Stimulated activated naive CD4-positive, alpha-beta T cell (primary cell): Measurements from ENCODE around the gene TP63.

Experiments used
- DNase-seq, 6 experiments: peaks; one replicate each; lab custom pipeline; 2025; lab: John Stamatoyannopoulos, UW

TP63 gene

GRCh38 chr3:189779166-189779565, 148.0 kb downstream of the TP63 start:
- no peak for DNase-seq

DNA sequence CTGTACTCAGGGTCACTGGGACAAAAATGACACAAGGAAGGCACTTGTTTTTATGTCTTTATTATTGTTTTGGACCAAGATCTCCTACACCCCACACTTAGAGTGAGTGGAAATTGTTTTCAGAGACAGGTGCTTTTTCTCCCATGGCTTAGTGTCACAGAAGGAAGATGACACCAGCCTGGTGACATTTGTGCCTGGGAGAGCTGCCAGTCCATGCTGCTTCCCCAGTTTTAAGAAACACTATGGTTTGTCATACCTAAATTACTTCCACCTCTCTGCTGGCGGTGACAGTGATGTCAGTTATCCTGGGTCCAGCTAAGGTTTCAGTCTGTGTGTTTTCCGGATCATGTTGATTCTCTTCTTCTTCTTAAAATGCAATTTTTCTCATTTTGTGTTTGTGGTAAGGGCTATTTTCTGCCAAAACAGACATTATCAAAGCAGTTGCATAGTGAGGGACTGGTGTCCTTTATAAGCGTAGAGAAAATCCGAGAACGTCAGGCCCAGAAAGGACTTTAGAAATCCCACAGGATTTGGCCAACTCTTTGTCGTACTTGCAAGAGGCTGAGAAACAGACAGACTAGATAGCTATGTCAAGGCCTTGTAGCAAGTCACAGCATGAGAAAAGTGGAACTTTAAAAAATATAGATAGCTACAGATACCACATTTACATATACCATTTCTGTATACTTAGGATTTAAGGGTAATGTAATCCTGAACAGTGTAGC, 149.5 kb downstream of the TP63 start:
- DNase-seq: no peak

DNA sequence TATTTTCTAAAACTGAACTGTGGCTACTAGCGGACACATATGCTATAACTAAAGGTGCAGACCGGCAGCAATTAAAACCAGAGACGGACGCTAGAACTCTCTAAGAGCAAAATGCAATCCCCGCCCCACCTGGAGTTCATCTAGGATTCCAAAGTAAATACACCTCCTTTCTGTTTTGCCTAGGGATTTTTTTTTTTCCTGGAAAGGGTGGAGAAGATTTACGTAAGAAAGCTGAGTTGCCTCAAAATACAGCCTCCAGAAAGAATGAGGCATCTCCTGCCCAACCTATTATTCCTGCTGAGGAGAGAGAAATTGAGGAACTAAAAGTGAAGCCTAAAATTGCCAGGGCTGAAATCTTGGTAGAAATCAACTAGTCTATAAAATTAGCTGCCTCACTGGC, 150.2 kb downstream of the TP63 start:
- no peak for DNase-seq

DNA sequence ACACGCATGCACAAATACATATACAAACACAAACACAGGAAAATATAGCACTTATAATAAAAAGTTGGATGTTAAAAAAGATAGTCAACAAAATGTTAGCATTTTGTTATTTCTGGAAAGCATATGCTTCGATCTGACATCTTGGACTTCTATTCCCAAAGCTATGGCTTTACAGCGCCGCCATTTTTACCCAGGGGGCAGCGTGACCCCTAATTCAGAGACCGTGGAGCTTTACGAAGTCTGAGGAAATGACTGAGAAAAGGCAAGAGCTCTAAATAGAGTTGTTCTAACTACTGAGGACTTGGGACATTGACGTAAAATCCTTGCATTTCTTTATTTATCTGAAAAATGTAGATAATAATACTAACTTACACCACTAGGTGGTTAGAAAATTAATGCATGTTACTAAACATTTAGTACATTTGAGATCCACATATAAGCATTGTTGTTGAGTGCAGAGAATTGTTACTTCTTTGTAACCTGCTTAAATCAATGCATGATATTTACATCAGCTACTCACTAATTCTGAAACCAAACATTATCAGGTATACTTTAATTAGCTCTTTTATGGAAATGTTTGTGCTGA, 155.4 kb downstream of the TP63 start:
- no peak for DNase-seq

DNA sequence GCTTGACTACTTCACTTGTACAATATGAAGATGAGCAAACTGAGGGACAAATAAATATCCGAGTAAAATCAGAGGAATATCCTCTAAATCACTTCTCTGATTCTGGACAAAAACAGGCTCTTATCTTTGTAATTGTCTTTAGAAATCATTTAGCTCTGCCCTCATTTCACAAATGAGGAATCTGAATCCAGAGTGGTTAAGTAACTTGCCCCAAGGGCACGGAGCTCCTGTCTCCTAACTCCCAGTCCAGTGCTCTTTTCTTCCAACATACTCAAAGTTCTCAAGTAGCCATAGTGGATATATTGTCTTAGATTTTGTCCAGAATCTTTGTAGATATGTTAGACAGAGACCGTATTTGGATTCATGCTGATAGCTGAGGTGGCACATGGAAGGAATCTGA, 156.0 kb downstream of the TP63 start:
- DNase-seq: no peak

DNA sequence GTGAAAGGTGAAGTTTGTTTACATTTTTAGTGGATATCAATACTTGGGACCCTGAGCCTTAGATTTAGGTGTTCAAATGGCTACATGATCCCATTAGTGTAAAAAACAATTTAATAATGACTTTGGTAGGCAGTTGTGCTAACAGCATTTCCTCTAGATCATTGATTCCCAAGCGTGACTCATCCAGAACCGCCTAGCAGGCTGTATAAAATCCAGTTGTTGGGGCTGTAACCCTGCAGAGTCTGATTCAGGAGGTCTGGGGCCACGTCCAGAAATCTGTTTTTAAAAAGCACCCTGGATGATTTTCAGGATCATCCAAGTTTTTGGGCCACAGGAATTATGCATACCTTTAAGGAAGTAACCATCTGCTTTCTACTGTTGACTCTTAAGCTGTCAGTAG, 156.4 kb downstream of the TP63 start:
- DNase-seq: no peak

GRCh38 chr3:189789432-189789831, 158.2 kb downstream of the TP63 start:
- DNase-seq: no peak

- peak in 1 of 6 experiments; percentile 5 for DNase-seq
Observed at GRCh38 chr3:189790658-189791057, 159.5 kb downstream of the TP63 start.

- DNase-seq: no peak
Observed at GRCh38 chr3:189792046-189792929, 161.1 kb downstream of the TP63 start.

- no peak for DNase-seq
Observed at GRCh38 chr3:189794518-189794917, 163.3 kb downstream of the TP63 start.

- DNase-seq: no peak
Observed at GRCh38 chr3:189797103-189797750, 166.0 kb downstream of the TP63 start.

- DNase-seq: no peak
Observed at GRCh38 chr3:189799366-189799765, 168.2 kb downstream of the TP63 start.

GRCh38 chr3:189800436-189800835, 169.2 kb downstream of the TP63 start:
- DNase-seq: no peak

DNA sequence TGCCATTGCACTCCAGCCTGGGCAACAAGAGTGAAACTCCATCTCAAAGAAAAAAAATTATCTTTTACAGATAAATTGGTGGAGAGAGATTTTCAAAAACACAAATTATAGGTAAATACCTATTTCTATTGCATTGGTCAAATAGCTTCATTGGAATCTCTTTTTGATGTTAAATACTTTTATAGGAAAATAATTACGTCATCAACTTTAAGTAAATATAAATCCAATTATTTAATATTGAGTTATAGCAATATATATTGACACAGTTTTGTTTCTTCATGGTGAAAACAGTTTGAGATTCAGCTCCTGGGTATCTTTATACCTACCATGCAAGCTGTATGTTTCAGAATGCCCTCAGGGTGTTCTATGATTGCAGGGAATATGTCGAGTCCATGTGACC, 172.1 kb downstream of the TP63 start:
- DNase-seq: no peak

GRCh38 chr3:189805375-189806067, 174.3 kb downstream of the TP63 start:
- no peak for DNase-seq

DNA sequence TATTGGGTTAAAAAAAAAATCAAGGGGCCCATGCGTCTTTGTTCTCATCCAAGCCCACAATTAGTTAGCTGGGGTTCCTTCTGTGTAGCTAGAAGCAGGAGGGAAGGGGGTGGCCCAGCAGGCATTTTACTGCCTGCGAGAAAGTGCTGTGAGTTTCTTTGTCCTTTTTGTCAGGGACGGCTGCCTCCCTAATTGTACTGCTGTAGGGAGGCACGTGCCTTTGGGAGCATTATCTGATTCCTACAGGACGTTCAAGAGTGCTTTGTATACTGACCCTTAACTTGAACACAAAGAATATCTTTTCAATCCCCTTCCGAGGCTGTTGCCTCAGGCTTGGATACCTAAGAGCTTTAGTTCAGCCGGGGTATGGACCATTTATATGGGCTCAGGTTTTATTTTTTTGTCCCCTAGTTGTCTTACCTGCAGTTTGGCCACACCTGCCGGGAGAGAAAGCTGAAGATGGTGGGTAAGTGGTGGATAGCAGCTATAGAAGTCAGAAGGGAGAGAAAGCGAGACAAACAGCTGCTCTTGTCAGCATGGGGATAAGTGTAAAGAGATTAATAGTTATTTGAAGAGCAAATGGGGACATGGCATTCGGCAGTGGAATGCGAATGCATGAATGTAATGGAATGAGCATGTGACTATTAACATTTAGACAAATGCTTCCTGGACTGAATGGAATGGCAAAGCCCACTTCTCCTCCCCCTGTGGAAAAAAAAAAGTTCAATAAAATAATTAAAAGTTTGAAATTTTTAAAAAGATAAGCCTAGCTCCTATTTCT, 175.2 kb downstream of the TP63 start:
- DNase-seq: no peak

DNA sequence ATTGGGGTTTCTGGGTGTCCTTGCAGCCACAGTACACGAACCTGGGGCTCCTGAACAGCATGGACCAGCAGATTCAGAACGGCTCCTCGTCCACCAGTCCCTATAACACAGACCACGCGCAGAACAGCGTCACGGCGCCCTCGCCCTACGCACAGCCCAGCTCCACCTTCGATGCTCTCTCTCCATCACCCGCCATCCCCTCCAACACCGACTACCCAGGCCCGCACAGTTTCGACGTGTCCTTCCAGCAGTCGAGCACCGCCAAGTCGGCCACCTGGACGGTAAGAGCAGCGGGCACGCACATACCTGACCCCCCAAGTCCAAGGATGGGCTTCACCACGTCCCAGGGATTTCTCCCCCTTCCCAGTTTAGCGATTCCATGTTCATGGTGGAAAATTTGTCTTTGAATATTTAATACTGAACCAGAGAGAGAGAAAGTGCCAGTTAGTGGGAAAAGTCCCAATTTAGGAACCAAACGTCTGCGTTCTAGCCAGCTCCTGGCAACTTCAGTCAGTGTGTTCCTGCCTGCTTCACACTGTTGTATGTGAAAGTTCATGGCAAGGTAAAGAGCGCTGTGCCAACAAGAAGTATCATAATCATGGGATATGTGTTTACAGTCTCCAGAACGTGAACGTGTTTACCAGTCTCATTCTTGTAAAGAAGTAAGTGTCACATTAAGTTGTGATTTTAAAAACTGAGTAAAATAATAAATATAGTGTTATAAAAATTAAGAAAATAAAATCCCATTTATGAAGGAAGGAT, 177.2 kb downstream of the TP63 start:
- no peak for DNase-seq

DNA sequence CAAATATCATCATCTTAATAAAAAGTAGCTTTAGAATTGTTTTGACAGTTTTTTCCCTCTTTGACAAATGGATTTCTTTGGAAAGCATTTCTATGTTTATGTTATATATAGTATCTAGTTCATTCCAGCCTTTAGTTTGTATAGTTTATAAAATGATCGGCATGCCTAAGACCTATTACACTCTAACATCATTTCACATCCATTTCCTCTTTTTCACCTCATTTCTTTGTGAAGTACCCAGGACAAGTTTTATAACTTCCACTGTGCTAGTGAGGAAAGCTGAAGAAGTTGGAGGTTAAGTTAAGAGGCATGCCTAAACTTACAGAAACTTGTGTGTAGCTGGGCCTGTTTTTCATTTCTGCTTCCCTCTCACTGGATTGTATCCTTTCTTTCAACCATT, 178.4 kb downstream of the TP63 start:
- no peak for DNase-seq

GRCh38 chr3:189812806-189813465, 181.7 kb downstream of the TP63 start:
- no peak for DNase-seq
